Spleen (tissue), 11 donors: ENCODE data around the gene MBNL3. TPM values are rescaled to one million over a fixed set of nuclear protein-coding genes. Genes with fewer than 3 reads are reported as not detected.

Experiments
- DNase-seq: peaks from one replicate; pipeline ENCODE4 v3.0.0-alpha.2; 2020
- H3K27ac ChIP-seq, 8 donors: fragments of 200-600 bp; sonication (generic) in 7 of 8; 1 replicate in 4 of 8; 2 replicates in 4 of 8; pipeline versions ENCODE4 v1.5.0 to v1.8.0; 2016 to 2021; ENCODE audit warnings: inconsistent platforms in 4 of 8, mild to moderate bottlenecking in 4 of 8, moderate library complexity in 1 of 8
- H3K27me3 ChIP-seq, 7 donors: fragments of 200-600 bp; sonication (generic) in 6 of 7; replicated peaks in 1 of 7; 1 replicate in 4 of 7; 2 replicates in 3 of 7; pipeline versions ENCODE4 v1.5.0 to v1.8.0; 2016 to 2021; ENCODE audit warnings: inconsistent platforms in 3 of 7, mild to moderate bottlenecking in 1 of 7
- H3K36me3 ChIP-seq, 6 donors: fragments of 200-600 bp; sonication (generic) in 5 of 6; 1 replicate in 4 of 6; 2 replicates in 2 of 6; pipeline versions ENCODE4 v1.5.0 to v1.8.0; 2016 to 2021; ENCODE audit warnings: inconsistent platforms in 2 of 6
- H3K4me1 ChIP-seq, 6 donors: fragments of 200-600 bp; sonication (generic) in 5 of 6; 1 replicate in 3 of 6; 2 replicates in 3 of 6; pipeline versions ENCODE4 v1.5.0 to v1.8.0; 2016 to 2021; ENCODE audit warnings: inconsistent platforms in 3 of 6
- H3K4me3 ChIP-seq, 8 donors: fragments of 200-600 bp; sonication (generic) in 7 of 8; 1 replicate in 4 of 8; 2 replicates in 4 of 8; pipeline versions ENCODE4 v1.5.0 to v1.8.0; 2016 to 2021; ENCODE audit warnings: inconsistent platforms in 4 of 8, mild to moderate bottlenecking in 4 of 8, moderate library complexity in 2 of 8
- H3K9me3 ChIP-seq, 8 donors: fragments of 200-600 bp; sonication (generic) in 7 of 8; 1 replicate in 4 of 8; 2 replicates in 4 of 8; pipeline versions ENCODE4 v1.5.0 to v1.8.0; 2016 to 2021; ENCODE audit warnings: inconsistent platforms in 4 of 8
- POLR2A ChIP-seq, 3 donors: fragments of 450-650 bp; IDR thresholded peaks; one replicate each; pipeline ENCODE4 v1.5.1; 2017; ENCODE audit warnings: antibody characterized with exemption in 3 of 3, mild to moderate bottlenecking in 1 of 3
- POLR2AphosphoS5 ChIP-seq, 3 donors: sonication (generic); formaldehyde crosslinking; IDR thresholded peaks; one replicate each; pipeline ENCODE4 v1.5.1; 2017; ENCODE audit warnings: antibody characterized with exemption in 3 of 3
- WGBS, 5 donors: extraction: QIAGEN DNeasy Blood & Tissue Kit in 3 of 5; methylation state at CpG; one replicate each; pipeline versions ENCODE4 v1.1.5 to v1.1.7; 2013 to 2018; 5-methylcytosine and 5-hydroxymethylcytosine counted together
- intact Hi-C: fragments of 100-400 bp; cut with DNase I; formaldehyde crosslinking; loops from one replicate; pipeline ENCODE4 v1.15.0; 2023; ENCODE audit warnings: low total_unique reads
- polyA plus RNA-seq, 3 donors: library from polyadenylated mRNA; stranded (reverse); fragments of 200-250 nt; gene quantifications; one replicate each; pipeline ENCODE4 v1.2.1, GENCODE V29; 2013
- total RNA-seq, 7 donors: library from RNA; depleted of rRNA in 3 of 7; stranded (reverse); fragments of >200 nt in 3 of 7; fragmentation: NEBNext Ultra II Directional in 4 of 7; extraction: Animal tissue kit (Norgen Biotek cat#: 25700) in 4 of 7; gene quantifications; one replicate each; pipeline versions ENCODE4 v1.1.0 to v1.2.1, GENCODE V29; 2016 to 2021
- TF ChIP-seq, protein P1 (sequence below), 11 experiments: fragments of 200-600 bp in 7 of 11; fragments of 450-650 bp in 4 of 11; sonication (generic) in 4 of 11; IDR thresholded peaks in 8 of 11; conservative IDR thresholded peaks in 3 of 11; 1 replicate in 7 of 11; 2 replicates in 4 of 11; pipeline versions ENCODE4 v1.4.0 to v1.8.0; 2016 to 2021; ENCODE audit warnings: antibody characterized with exemption in 11 of 11, inconsistent platforms in 4 of 11, mild to moderate bottlenecking in 1 of 11
- donor health status: healthy with polysubstance abuse.
- donor health status: DM: no; HTN: no; CAD: no; lungs with moderate emphysema.
- donor health status: DM: no; HTN: no; CAD: no.
- donor health status: Bipolar disorder and iron deficiency.
- donor health status: healthy.
- donor health status: DM: no; HTN: no; CAD: no.
- donor health status: DM: yes; HTN: yes; CAD: no.

The MBNL3 gene
- total and polyA plus RNA-seq, 10 donors = 5.0 to 67.2 (median 37.6) TPM

DNA sequence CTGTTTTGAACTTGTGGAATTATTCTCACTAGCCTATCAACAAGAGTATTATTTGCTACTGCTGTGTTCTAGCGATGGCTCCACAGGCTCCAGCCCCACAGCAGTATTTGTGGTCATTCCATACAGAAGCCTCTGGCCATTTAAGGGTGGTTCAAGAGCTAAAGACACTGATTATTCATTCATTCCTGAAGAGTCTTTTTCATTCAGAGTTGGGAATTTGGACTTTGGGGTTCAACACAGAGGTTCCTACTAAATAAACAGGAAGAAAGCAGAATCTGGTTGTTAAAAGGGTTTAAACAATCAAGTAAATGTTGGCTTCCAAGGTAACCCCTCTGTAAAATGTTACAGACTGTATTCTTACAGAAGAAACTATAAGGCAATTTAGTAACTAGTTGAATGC is 4.3 kb upstream of the MBNL3 start:
- WGBS, 5 donors = 44 to 100% (median 89%) methylated on average over 1 of the region's 1 CpG
- H3K9me3 ChIP-seq = no peaks in the 10 kb centered on the region

DNA sequence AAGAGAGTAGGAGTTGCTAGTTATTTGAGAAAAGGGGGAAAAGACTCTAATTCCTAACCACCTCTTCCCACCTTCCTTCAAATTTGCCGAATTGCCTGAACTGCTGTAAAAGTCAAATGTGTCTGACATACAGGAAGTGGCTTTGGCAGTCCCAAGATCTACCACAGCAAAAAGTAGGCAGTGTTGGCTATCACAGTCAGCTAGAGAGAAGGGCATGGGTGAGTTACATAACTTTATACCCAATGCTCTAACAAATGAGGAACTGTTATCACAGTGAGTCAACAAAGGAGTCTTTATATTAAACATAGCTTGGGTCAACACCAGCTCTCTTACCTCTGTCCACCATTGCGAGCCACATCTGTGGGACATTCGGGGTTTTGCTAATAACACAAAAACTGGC is 2.4 kb upstream of the MBNL3 start:
- 40 to 63% (median 61%) methylated on average over 3 of the region's 3 CpGs for WGBS, 5 donors
- Histone ChIP-seq H3K36me3 (no peaks in the 10 kb centered on the region), H3K4me1 (peaks cover 10 to 39% (median 28%) of the 10 kb centered on the region in 6 donors), H3K27ac (peak overlapping the region in 4 of 8 donors; percentile 31 to 94 (median 92)), H3K27me3 (peaks cover 0 to 7% (median 0%) of the 10 kb centered on the region in 7 donors), H3K9me3 (no peaks in the 10 kb centered on the region), H3K4me3 (peak overlapping the region in 4 of 8 donors; percentile 57 to 80 (median 60))
- DNase-seq = no peak
- TF ChIP-seq POLR2AphosphoS5 (IDR thresholded peaks at IDR 0.05) = peak in 1 of 3 donors; percentile 31
- TF ChIP-seq POLR2A (IDR thresholded peaks at IDR 0.05) = no peak
- TF ChIP-seq, protein P1, sequence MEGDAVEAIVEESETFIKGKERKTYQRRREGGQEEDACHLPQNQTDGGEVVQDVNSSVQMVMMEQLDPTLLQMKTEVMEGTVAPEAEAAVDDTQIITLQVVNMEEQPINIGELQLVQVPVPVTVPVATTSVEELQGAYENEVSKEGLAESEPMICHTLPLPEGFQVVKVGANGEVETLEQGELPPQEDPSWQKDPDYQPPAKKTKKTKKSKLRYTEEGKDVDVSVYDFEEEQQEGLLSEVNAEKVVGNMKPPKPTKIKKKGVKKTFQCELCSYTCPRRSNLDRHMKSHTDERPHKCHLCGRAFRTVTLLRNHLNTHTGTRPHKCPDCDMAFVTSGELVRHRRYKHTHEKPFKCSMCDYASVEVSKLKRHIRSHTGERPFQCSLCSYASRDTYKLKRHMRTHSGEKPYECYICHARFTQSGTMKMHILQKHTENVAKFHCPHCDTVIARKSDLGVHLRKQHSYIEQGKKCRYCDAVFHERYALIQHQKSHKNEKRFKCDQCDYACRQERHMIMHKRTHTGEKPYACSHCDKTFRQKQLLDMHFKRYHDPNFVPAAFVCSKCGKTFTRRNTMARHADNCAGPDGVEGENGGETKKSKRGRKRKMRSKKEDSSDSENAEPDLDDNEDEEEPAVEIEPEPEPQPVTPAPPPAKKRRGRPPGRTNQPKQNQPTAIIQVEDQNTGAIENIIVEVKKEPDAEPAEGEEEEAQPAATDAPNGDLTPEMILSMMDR (IDR thresholded peaks at IDR 0.05 in 8 of 11, conservative IDR thresholded peaks at IDR 0.05 in 3 of 11) = peak in 8 of 11 experiments; percentile 7 to 44 (median 26)
- intact Hi-C loops = no loop called here

More for the DNA sequence above, 4.3 kb upstream of the MBNL3 start:
- no peak for DNase-seq
- H3K4me1 ChIP-seq = peaks cover 0 to 20% (median 13%) of the 10 kb centered on the region in 6 donors
- H3K4me3 ChIP-seq = no peak overlapping the region
- H3K27me3 ChIP-seq = peaks cover 0 to 7% (median 0%) of the 10 kb centered on the region in 7 donors
- TF ChIP-seq, protein P1 (IDR thresholded peaks at IDR 0.05 in 8 of 11, conservative IDR thresholded peaks at IDR 0.05 in 3 of 11) = no peak
- H3K36me3 ChIP-seq = no peaks in the 10 kb centered on the region
- H3K27ac ChIP-seq = no peak overlapping the region
- intact Hi-C loops = no loop called here

DNA sequence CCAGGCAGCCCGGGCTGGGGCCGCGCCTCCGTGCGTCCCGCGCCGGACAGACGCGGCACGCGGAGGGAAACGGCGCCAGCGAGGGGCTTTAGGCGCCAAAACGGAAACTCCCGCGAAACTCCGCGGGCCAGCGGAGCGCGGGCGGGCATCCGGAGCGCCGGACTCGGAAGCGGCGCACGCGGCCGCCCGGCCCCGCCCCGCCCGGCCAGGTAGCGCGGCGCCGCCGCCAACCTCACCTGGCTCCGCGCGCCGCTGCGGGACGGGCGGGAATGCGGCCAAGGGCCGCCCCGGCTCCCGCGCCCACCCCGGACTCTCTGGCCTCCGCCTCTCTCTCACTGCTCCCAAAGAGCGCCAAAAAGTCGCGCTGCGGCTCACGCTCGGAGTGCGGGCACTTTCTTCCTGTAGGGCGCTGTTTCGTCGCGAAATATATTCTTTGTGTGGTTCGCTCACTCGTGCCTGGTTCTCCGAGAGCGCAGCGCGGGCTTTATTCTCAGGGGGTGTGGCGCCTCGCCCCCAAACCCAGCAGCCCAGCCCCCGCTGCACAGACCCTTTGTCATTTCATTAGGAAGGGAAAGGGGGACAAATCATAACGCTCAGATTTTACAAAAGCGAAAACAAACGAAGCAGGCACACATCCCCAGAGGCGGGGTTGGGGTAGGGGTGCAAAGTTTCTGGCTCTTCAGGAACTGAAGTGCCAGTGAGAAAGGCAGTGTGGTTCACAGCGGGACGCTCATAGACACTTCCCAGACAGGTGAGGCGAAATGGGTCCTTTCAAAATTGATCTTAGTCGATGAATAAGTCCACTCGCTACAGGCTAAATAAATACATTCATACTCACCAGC is 961 bp upstream of the MBNL3 start:
- DNase-seq = peak; percentile 86
- Histone ChIP-seq H3K4me1 (peaks cover 10 to 53% (median 35%) of the 10 kb centered on the region in 6 donors), H3K36me3 (no peaks in the 10 kb centered on the region), H3K9me3 (no peaks in the 10 kb centered on the region), H3K4me3 (peak overlapping the region; percentile 35 to 80 (median 56)), H3K27ac (peak overlapping the region; percentile 57 to 94 (median 92)), H3K27me3 (peaks cover 0 to 5% (median 0%) of the 10 kb centered on the region in 7 donors)
- TF ChIP-seq POLR2A (IDR thresholded peaks at IDR 0.05) (no peak), POLR2AphosphoS5 (IDR thresholded peaks at IDR 0.05) (peak in 1 of 3 donors; percentile 65)
- TF ChIP-seq, protein P1 (IDR thresholded peaks at IDR 0.05 in 8 of 11, conservative IDR thresholded peaks at IDR 0.05 in 3 of 11) = no peak
- 0 to 55% (median 6%) methylated on average over 25 to 86 of the region's 86 CpGs for WGBS, 5 donors
- intact Hi-C loops = no loop called here

DNA sequence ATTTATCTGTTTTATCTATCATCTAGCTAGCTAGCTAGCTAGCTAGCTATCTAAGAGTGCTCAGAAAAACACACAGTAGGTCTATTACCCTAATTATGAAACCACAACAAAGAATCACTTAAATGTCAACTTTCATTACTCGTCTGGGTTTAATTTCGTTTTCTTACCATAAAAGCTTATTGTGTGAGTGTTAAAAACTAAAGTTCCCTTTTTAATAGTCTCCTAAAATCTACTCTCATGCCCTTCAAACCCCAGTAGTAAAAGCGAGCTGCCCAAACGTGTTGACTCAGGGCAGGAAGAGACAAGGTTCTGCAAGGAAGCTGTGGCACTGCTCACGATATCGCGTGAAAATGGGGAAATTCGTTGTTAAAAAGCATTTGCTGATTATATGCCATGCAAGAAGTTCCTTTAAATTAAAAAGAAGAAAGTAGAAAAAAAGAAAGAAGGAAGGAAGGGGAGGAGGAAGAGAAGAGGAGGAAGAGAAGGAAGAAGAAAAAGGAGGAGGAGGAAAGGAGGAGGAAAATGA is 595 bp downstream of the MBNL3 start:
- Histone ChIP-seq H3K27ac (peak overlapping the region; percentile 57 to 94 (median 92)), H3K9me3 (no peaks in the 10 kb centered on the region), H3K36me3 (no peaks in the 10 kb centered on the region), H3K4me3 (peak overlapping the region; percentile 21 to 80 (median 56)), H3K4me1 (peaks cover 10 to 68% (median 43%) of the 10 kb centered on the region in 6 donors), H3K27me3 (peaks cover 0 to 3% (median 0%) of the 10 kb centered on the region in 7 donors)
- intact Hi-C loops = no loop called here
- TF ChIP-seq POLR2A (IDR thresholded peaks at IDR 0.05) = no peak
- TF ChIP-seq POLR2AphosphoS5 (IDR thresholded peaks at IDR 0.05) = peak in 1 of 3 donors; percentile 33
- WGBS, 5 donors = 0 to 25% (median 1%) methylated on average over 8 of the region's 8 CpGs
- DNase-seq = no peak
